SK-N-SH (cell line): ENCODE measurements around the gene ARHGAP4.

Source experiments
- EP300 ChIP-seq, 2 experiments: IDR thresholded peaks; 2 replicates each; pipeline versions ENCODE4 v1.4.0 to v1.6.1; 2012; ENCODE audit warnings: borderline replicate concordance in 1 of 2, low read depth in 1 of 2, low read length in 1 of 2
- EZH2phosphoT487 ChIP-seq: fragments of 200-600 bp; sonication (generic); IDR thresholded peaks from 2 replicates; pipeline ENCODE4 v1.6.1; 2017; ENCODE audit warnings: low read depth, mixed run types, mild to moderate bottlenecking, antibody characterized with exemption, moderate library complexity, borderline replicate concordance
- GABPA ChIP-seq: IDR thresholded peaks from 2 replicates; pipeline ENCODE4 v1.4.0; 2012; ENCODE audit warnings: low read depth, mild to moderate bottlenecking
- POLR2AphosphoS5 ChIP-seq: IDR thresholded peaks from 2 replicates; pipeline ENCODE4 v1.6.1; 2012; ENCODE audit warnings: low read depth, low read length
- RAD21 ChIP-seq: IDR thresholded peaks from 2 replicates; pipeline ENCODE4 v1.6.1; 2012; ENCODE audit warnings: mild to moderate bottlenecking, low read length
- RFX5 ChIP-seq: IDR thresholded peaks from 2 replicates; pipeline ENCODE4 v1.6.1; 2012; ENCODE audit warnings: mild to moderate bottlenecking, improper control_type of control experiment, low read length
- SMC3 ChIP-seq: IDR thresholded peaks from 2 replicates; pipeline ENCODE4 v1.6.1; 2012; ENCODE audit warnings: low read depth, low read length, improper control_type of control experiment
- TF ChIP-seq, protein P1 (sequence below): fragments of 200-600 bp; sonication (generic); IDR thresholded peaks from 2 replicates; pipeline ENCODE4 v1.6.1; 2017; ENCODE audit warnings: antibody characterized with exemption, mild to moderate bottlenecking, moderate library complexity
- TF ChIP-seq, protein P2 (sequence below): IDR thresholded peaks from 2 replicates; pipeline ENCODE4; 2012

DNA sequence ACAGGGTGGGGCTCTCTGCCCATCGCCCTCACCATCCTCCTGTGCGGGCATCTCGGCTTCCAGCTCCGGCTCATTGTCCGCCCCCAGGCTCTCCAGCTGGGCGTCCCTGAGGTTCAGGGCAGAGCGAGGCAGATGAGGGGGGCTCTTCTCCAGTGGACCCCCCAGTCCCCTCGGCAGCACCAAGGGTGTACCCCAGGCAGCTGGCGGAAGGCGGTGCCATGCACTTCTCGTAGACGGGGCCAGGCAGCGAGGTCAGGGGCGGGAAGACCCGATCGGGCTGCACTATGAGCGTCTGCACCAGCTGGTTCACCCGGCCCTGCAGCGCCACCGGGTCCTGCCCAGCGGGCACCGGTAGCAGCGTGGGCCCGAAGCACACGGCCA is 16.1 kb downstream of the ARHGAP4 start:
- TF ChIP-seq, protein P1, sequence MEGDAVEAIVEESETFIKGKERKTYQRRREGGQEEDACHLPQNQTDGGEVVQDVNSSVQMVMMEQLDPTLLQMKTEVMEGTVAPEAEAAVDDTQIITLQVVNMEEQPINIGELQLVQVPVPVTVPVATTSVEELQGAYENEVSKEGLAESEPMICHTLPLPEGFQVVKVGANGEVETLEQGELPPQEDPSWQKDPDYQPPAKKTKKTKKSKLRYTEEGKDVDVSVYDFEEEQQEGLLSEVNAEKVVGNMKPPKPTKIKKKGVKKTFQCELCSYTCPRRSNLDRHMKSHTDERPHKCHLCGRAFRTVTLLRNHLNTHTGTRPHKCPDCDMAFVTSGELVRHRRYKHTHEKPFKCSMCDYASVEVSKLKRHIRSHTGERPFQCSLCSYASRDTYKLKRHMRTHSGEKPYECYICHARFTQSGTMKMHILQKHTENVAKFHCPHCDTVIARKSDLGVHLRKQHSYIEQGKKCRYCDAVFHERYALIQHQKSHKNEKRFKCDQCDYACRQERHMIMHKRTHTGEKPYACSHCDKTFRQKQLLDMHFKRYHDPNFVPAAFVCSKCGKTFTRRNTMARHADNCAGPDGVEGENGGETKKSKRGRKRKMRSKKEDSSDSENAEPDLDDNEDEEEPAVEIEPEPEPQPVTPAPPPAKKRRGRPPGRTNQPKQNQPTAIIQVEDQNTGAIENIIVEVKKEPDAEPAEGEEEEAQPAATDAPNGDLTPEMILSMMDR: no peak
- TF ChIP-seq EP300 (IDR thresholded peaks at IDR 0.05; ENCODE audit: borderline replicate concordance in 1 of 2, low read depth in 1 of 2, low read length in 1 of 2) (no peak), EZH2phosphoT487 (no peak), POLR2AphosphoS5 (no peak), RAD21 (no peak), GABPA (no peak), RFX5 (no peak), SMC3 (no peak)
- TF ChIP-seq, protein P2, sequence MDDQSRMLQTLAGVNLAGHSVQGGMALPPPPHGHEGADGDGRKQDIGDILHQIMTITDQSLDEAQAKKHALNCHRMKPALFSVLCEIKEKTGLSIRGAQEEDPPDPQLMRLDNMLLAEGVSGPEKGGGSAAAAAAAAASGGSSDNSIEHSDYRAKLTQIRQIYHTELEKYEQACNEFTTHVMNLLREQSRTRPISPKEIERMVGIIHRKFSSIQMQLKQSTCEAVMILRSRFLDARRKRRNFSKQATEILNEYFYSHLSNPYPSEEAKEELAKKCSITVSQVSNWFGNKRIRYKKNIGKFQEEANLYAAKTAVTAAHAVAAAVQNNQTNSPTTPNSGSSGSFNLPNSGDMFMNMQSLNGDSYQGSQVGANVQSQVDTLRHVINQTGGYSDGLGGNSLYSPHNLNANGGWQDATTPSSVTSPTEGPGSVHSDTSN: no peak
